Aorta (tissue), 5 donors: Measurements from ENCODE around the gene TTLL8. TPM values are rescaled to one million over a fixed set of nuclear protein-coding genes. Genes with fewer than 3 reads are reported as not detected.
A peak's percentile ranks its signal among the peaks of the same experiment; 100 is the strongest.

ENCODE experiments used
- ATAC-seq: fragments of 200-7000 bp; cut with Tn5 transposase; one replicate; pipeline ENCODE4 v1.9.1; 2022; ENCODE audit warnings: moderate library complexity; ENCODE audit not compliant: low FRiP score
- DNase-seq, 2 donors: peaks; one replicate each; pipeline ENCODE4 v3.0.0-alpha.2; 2020
- H3K27ac ChIP-seq, 2 donors: one replicate each; pipeline ENCODE4 v1.5.1; 2013; ENCODE audit warnings: low read length in 2 of 2, mild to moderate bottlenecking in 2 of 2, moderate library complexity in 2 of 2, control low read depth in 1 of 2, inconsistent platforms in 1 of 2, low read depth in 1 of 2
- H3K27me3 ChIP-seq, 2 donors: one replicate each; pipeline ENCODE4 v1.6.1; 2013; ENCODE audit warnings: control low read depth in 1 of 2, low read length in 1 of 2, mild to moderate bottlenecking in 1 of 2, moderate library complexity in 1 of 2; ENCODE audit not compliant: insufficient read depth in 2 of 2, control insufficient read depth in 1 of 2
- H3K36me3 ChIP-seq, 2 donors: one replicate each; pipeline ENCODE4 v1.6.1; 2013; ENCODE audit warnings: control low read depth in 1 of 2, low read length in 1 of 2, mild to moderate bottlenecking in 1 of 2; ENCODE audit not compliant: insufficient read depth in 2 of 2, control insufficient read depth in 1 of 2
- H3K4me1 ChIP-seq, 2 donors: one replicate each; pipeline ENCODE4 v1.6.1; 2013; ENCODE audit warnings: low read length in 2 of 2, control low read depth in 1 of 2, mild to moderate bottlenecking in 1 of 2, moderate library complexity in 1 of 2; ENCODE audit not compliant: insufficient read depth in 2 of 2, control insufficient read depth in 1 of 2
- H3K4me3 ChIP-seq, 2 donors: one replicate each; pipeline ENCODE4 v1.5.1; 2013; ENCODE audit warnings: low read length in 2 of 2, control low read depth in 1 of 2, mild to moderate bottlenecking in 1 of 2
- H3K9me3 ChIP-seq: one replicate; pipeline ENCODE4 v1.6.1; 2013; ENCODE audit warnings: mild to moderate bottlenecking, low read length; ENCODE audit not compliant: control insufficient read depth
- WGBS, 2 donors: extraction: QIAGEN DNeasy Blood & Tissue Kit; methylation state at CpG; one replicate each; pipeline ENCODE4 v1.1.7; 2013; 5-methylcytosine and 5-hydroxymethylcytosine counted together
- intact Hi-C, 2 donors: fragments of 100-400 bp; cut with DNase I; formaldehyde crosslinking; loops; one replicate each; pipeline versions ENCODE4 v1.14.2 to v1.15.0; 2022
- polyA plus RNA-seq, 2 donors: library from polyadenylated mRNA; stranded (reverse); fragments of 200-250 nt; gene quantifications; one replicate each; pipeline ENCODE4 v1.2.3, GENCODE V29; 2013
- total RNA-seq, 2 donors: library from RNA; stranded (reverse); fragmentation: NEBNext Ultra II Directional; extraction: Animal tissue kit (Norgen Biotek cat#: 25700); gene quantifications; one replicate each; pipeline ENCODE4 v1.2.1, GENCODE V29; 2021
- donor health status: healthy with polysubstance abuse.
- donor health status: Bipolar disorder and iron deficiency.
- donor health status: DM: no; HTN: no; CAD: no.
- donor health status: DM: no; HTN: no; CAD: no.
- donor health status: DM: yes; HTN: yes; CAD: no.

Gene TTLL8
- total and polyA plus RNA-seq, 4 donors: not detected

GRCh38 chr22:50014655-50015401 lies 43.3 kb downstream of the TTLL8 start:
- Histone ChIP-seq H3K36me3 (no peaks in the 10 kb centered on the region), H3K9me3 (no peaks in the 10 kb centered on the region), H3K27me3 (no peaks in the 10 kb centered on the region), H3K4me3 (no peak overlapping the region), H3K4me1 (no peaks in the 10 kb centered on the region), H3K27ac (no peak overlapping the region)
- 2 to 4% methylated on average over 51 to 91 of the region's 91 CpGs for WGBS, 2 donors
- intact Hi-C loops: loop anchor here in 1 of 2 donors (5.0 kb wide), 1 partner anchor 48 kb away; no protein-coding TSS in a partner anchor
- ATAC-seq (no peak), DNase-seq (peak in 1 of 2 donors; percentile 75)

GRCh38 chr22:50014053-50014501 lies 44.0 kb downstream of the TTLL8 start:
- WGBS, 2 donors: 60% methylated on average over 16 of the region's 16 CpGs
- intact Hi-C loops: no loop called here
- no peaks in the 10 kb centered on the region for H3K4me1 ChIP-seq
- ATAC-seq (no peak), DNase-seq (peak in 1 of 2 donors; percentile 71)
- no peak overlapping the region for H3K27ac ChIP-seq
- no peak overlapping the region for H3K4me3 ChIP-seq
- H3K36me3 ChIP-seq: no peaks in the 10 kb centered on the region
- H3K27me3 ChIP-seq: no peaks in the 10 kb centered on the region
- no peaks in the 10 kb centered on the region for H3K9me3 ChIP-seq

GRCh38 chr22:50012211-50013181 lies 45.6 kb downstream of the TTLL8 start, which contains the start of gene IL17REL:
TSS of gene IL17REL (minus strand) at chr22:50012765. CDS start at chr22:50012646, 119 bp downstream.
- intact Hi-C loops: no loop called here
- DNase-seq (peak in 1 of 2 donors; percentile 72), ATAC-seq (no peak)
- Histone ChIP-seq H3K27me3 (no peaks in the 10 kb centered on the region), H3K4me1 (no peaks in the 10 kb centered on the region), H3K4me3 (no peak within 1 kb of the TSS), H3K27ac (no peak within 1 kb of the TSS), H3K36me3 (no peaks in the 10 kb centered on the region), H3K9me3 (no peaks in the 10 kb centered on the region)
- WGBS, 2 donors: 57 to 64% methylated on average over 29 of the region's 29 CpGs

GRCh38 chr22:50011447-50012210 lies 46.5 kb downstream of the TTLL8 start:
- 51 to 55% methylated on average over 18 of the region's 18 CpGs for WGBS, 2 donors
- intact Hi-C loops: no loop called here

GRCh38 chr22:50010676-50011446 lies 47.2 kb downstream of the TTLL8 start:
- intact Hi-C loops: no loop called here
- no peak for ATAC-seq
- WGBS, 2 donors: 5 to 11% methylated on average over 19 to 61 of the region's 61 CpGs
- Histone ChIP-seq H3K4me3 (no peak overlapping the region), H3K36me3 (no peaks in the 10 kb centered on the region), H3K4me1 (no peaks in the 10 kb centered on the region), H3K27ac (no peak overlapping the region), H3K9me3 (no peaks in the 10 kb centered on the region), H3K27me3 (no peaks in the 10 kb centered on the region)
- peak in 1 of 2 donors; percentile 72 for DNase-seq

More at GRCh38 chr22:50011447-50012210, 46.5 kb downstream of the TTLL8 start:
- no peaks in the 10 kb centered on the region for H3K9me3 ChIP-seq
- ATAC-seq: no peak
- H3K27me3 ChIP-seq: no peaks in the 10 kb centered on the region
- no peaks in the 10 kb centered on the region for H3K4me1 ChIP-seq
- no peak overlapping the region for H3K4me3 ChIP-seq
- H3K27ac ChIP-seq: no peak overlapping the region
- H3K36me3 ChIP-seq: no peaks in the 10 kb centered on the region
- DNase-seq: peak in 1 of 2 donors; percentile 62

- ATAC-seq (peak; percentile 64), DNase-seq (peak in 1 of 2 donors; percentile 71)
- H3K9me3 ChIP-seq: no peaks in the 10 kb centered on the region
- H3K27me3 ChIP-seq: no peaks in the 10 kb centered on the region
- no peaks in the 10 kb centered on the region for H3K36me3 ChIP-seq
- no peaks in the 10 kb centered on the region for H3K4me1 ChIP-seq
- intact Hi-C loops: no loop called here
- 62 to 63% methylated on average over 46 of the region's 46 CpGs for WGBS, 2 donors
- no peak overlapping the region for H3K27ac ChIP-seq
- no peak overlapping the region for H3K4me3 ChIP-seq
These were observed 48.1 kb downstream of the TTLL8 start for GRCh38 chr22:50009765-50010675.

- H3K4me1 ChIP-seq: no peaks in the 10 kb centered on the region
- H3K27ac ChIP-seq: no peak overlapping the region
- WGBS, 2 donors: 90 to 91% methylated on average over 16 of the region's 16 CpGs
- DNase-seq (peak in 1 of 2 donors; percentile 66), ATAC-seq (no peak)
- H3K27me3 ChIP-seq: no peaks in the 10 kb centered on the region
- H3K4me3 ChIP-seq: no peak overlapping the region
- H3K36me3 ChIP-seq: no peaks in the 10 kb centered on the region
- intact Hi-C loops: no loop called here
- no peaks in the 10 kb centered on the region for H3K9me3 ChIP-seq
These were observed 48.8 kb downstream of the TTLL8 start for GRCh38 chr22:50009251-50009650.
